Stomach (tissue), 4 donors: ENCODE results near the gene ACVR1B.

ENCODE experiments used
- POLR2A ChIP-seq, 4 donors: fragments of 450-650 bp; IDR thresholded peaks; one replicate each; pipeline ENCODE4 v1.6.1; 2016; ENCODE audit warnings: antibody characterized with exemption in 4 of 4, control low read depth in 2 of 4, mild to moderate bottlenecking in 1 of 4, moderate library complexity in 1 of 4
- POLR2AphosphoS5 ChIP-seq, 3 donors: sonication (generic); formaldehyde crosslinking; IDR thresholded peaks; one replicate each; pipeline ENCODE4 v1.6.1; 2016; ENCODE audit warnings: antibody characterized with exemption in 3 of 3
- TF ChIP-seq, protein P1 (sequence below), 7 experiments: fragments of 450-650 bp in 4 of 7; fragments of 200-600 bp in 3 of 7; sonication (generic) in 3 of 7; IDR thresholded peaks; one replicate each; pipeline ENCODE4 v1.5.1; 2016 to 2019; ENCODE audit warnings: antibody characterized with exemption in 7 of 7, control low read depth in 2 of 7, mild to moderate bottlenecking in 1 of 7

DNA sequence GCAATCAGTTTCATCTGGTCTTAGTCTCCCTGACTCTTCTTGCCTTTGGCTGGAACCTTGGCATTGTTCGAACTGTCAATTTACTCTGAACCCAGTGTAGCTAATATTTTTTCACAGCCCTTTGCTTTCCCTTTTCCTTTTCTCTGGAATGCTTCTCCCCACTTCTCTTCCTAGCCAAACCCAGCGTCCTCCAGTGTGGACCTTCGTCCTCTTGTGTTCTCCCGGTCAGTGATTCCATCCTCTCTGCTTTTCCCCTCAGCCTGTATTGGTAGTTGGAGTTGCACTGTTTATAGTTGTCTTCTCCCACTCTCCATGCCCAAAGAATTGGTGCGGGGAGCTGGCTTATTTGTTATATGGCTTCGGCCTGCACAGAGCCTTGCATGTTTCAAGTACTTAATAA is 9.4 kb downstream of the ACVR1B start:
- TF ChIP-seq, protein P1, sequence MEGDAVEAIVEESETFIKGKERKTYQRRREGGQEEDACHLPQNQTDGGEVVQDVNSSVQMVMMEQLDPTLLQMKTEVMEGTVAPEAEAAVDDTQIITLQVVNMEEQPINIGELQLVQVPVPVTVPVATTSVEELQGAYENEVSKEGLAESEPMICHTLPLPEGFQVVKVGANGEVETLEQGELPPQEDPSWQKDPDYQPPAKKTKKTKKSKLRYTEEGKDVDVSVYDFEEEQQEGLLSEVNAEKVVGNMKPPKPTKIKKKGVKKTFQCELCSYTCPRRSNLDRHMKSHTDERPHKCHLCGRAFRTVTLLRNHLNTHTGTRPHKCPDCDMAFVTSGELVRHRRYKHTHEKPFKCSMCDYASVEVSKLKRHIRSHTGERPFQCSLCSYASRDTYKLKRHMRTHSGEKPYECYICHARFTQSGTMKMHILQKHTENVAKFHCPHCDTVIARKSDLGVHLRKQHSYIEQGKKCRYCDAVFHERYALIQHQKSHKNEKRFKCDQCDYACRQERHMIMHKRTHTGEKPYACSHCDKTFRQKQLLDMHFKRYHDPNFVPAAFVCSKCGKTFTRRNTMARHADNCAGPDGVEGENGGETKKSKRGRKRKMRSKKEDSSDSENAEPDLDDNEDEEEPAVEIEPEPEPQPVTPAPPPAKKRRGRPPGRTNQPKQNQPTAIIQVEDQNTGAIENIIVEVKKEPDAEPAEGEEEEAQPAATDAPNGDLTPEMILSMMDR (IDR thresholded peaks at IDR 0.05) = no peak
- TF ChIP-seq POLR2AphosphoS5 (IDR thresholded peaks at IDR 0.05) (no peak), POLR2A (IDR thresholded peaks at IDR 0.05) (no peak)
